A673 (cell line): ENCODE results near the gene CCDC61.

Experiments
- EZH2 ChIP-seq: fragments of 200-600 bp; sonication (generic); IDR thresholded peaks from 2 replicates; pipeline ENCODE4 v1.6.1; 2017; ENCODE audit warnings: borderline replicate concordance, low read depth, mild to moderate bottlenecking, mixed read lengths, antibody characterized with exemption, low read length; ENCODE audit not compliant: poor library complexity, severe bottlenecking
- TF ChIP-seq, protein P1 (sequence below): fragments of 300-800, 200-600 bp; sonication (generic); conservative IDR thresholded peaks from 2 replicates; pipeline ENCODE4 v1.5.1; 2017; ENCODE audit warnings: low read depth, mild to moderate bottlenecking, antibody characterized with exemption, low read length, moderate library complexity, mixed read lengths

DNA sequence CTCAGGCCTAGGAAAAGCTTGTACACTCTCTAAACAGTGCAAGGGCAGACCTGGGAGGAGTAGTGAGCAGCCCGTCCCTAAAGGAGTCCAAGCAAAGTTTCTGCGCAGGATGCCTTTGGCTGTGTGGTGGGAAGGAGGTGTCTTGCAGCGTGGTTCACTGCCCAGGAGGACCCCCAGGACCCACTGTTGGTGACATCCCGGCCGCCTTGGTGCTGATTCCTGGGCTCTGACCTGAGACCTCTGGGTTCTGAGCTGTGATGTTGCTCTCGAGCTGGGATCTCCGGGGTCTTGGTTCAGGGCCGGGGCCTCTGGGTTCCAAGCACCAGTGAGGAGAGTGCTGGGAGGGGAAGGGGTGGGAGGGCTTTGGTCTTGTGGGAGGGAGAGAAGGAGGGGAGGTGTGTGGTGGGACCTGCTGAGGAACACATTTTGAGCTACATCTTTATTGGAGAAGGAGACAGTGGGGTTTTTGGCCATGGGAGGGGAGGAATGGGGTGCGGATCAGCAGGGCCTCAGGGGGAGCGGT is 23.5 kb downstream of the CCDC61 start:
- TF ChIP-seq, protein P1, sequence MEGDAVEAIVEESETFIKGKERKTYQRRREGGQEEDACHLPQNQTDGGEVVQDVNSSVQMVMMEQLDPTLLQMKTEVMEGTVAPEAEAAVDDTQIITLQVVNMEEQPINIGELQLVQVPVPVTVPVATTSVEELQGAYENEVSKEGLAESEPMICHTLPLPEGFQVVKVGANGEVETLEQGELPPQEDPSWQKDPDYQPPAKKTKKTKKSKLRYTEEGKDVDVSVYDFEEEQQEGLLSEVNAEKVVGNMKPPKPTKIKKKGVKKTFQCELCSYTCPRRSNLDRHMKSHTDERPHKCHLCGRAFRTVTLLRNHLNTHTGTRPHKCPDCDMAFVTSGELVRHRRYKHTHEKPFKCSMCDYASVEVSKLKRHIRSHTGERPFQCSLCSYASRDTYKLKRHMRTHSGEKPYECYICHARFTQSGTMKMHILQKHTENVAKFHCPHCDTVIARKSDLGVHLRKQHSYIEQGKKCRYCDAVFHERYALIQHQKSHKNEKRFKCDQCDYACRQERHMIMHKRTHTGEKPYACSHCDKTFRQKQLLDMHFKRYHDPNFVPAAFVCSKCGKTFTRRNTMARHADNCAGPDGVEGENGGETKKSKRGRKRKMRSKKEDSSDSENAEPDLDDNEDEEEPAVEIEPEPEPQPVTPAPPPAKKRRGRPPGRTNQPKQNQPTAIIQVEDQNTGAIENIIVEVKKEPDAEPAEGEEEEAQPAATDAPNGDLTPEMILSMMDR, result no peak
- no peak for TF ChIP-seq EZH2
